IMR-90 (cell line): Measurements from ENCODE around the gene PSORS1C2. TPM values are rescaled to one million over a fixed set of nuclear protein-coding genes. Genes with fewer than 3 reads are reported as not detected.

Experiments
- ATAC-seq: fragments of 200-7000 bp; cut with Tn5 transposase; 2 replicates; pipeline ENCODE4 v1.9.1; 2020; ENCODE audit warnings: low read depth, mild to moderate bottlenecking, moderate library complexity
- BruUV-seq: library from RNA; stranded (reverse); fragments of 400-500 nt; replicated peaks from 2 replicates; lab custom pipeline; 2021; lab: Mats Ljungman, UMichigan
- CTCF ChIA-PET: fragments of 300-600 bp; formaldehyde crosslinking; extraction: SDS; loops from one replicate; lab custom pipeline; 2021; ENCODE audit warnings: antibody characterized with exemption; lab: Yijun Ruan, JAX
- POLR2A ChIA-PET: fragments of 300-600 bp; sonication (Branson Sonifier 250); formaldehyde crosslinking; loops from one replicate; lab custom pipeline; 2022; ENCODE audit warnings: antibody characterized with exemption; ENCODE audit not compliant: unreplicated experiment; lab: Charles Lee
- DNase-seq: peaks from one replicate; pipeline ENCODE4 v3.0.0; 2013
- H2AFZ ChIP-seq: replicated peaks from 2 replicates; pipeline ENCODE3; 2013; ENCODE audit warnings: low read length, mild to moderate bottlenecking; ENCODE audit not compliant: poor library complexity
- H2AK5ac ChIP-seq: 2 replicates; pipeline ENCODE4 v1.6.1; 2013; ENCODE audit warnings: low read depth, low read length, inconsistent platforms
- H2AK9ac ChIP-seq: replicated peaks from 2 replicates; pipeline ENCODE3; 2013; ENCODE audit warnings: mild to moderate bottlenecking, low read depth, low read length, moderate library complexity; ENCODE audit not compliant: poor library complexity
- H2BK120ac ChIP-seq: 2 replicates; pipeline ENCODE4 v1.6.1; 2013; ENCODE audit warnings: low read depth, low read length, inconsistent platforms
- H2BK15ac ChIP-seq: 3 replicates; pipeline ENCODE4 v1.6.1; 2013; ENCODE audit warnings: low read depth, low read length, inconsistent platforms
- H2BK20ac ChIP-seq: 2 replicates; pipeline ENCODE4 v1.6.1; 2013; ENCODE audit warnings: low read depth, mild to moderate bottlenecking, inconsistent platforms, low read length, moderate library complexity
- H2BK5ac ChIP-seq: 2 replicates; pipeline ENCODE4 v1.6.1; 2013; ENCODE audit warnings: mild to moderate bottlenecking, low read depth, low read length, inconsistent platforms; ENCODE audit not compliant: poor library complexity, severe bottlenecking
- H3K14ac ChIP-seq: replicated peaks from 2 replicates; pipeline ENCODE4 v1.6.1; 2013; ENCODE audit warnings: low read depth, low read length, inconsistent platforms
- H3K18ac ChIP-seq: 2 replicates; pipeline ENCODE4 v1.6.1; 2013; ENCODE audit warnings: low read depth, low read length, control low read depth
- H3K23ac ChIP-seq: 2 replicates; pipeline ENCODE4 v1.6.1; 2013; ENCODE audit warnings: low read depth, low read length, inconsistent platforms
- H3K27ac ChIP-seq: 2 replicates; pipeline ENCODE4 v1.5.1; 2013; ENCODE audit warnings: mild to moderate bottlenecking, control low read depth, low read length; ENCODE audit not compliant: insufficient read depth
- H3K27me3 ChIP-seq: 2 replicates; pipeline ENCODE4 v1.6.1; 2013; ENCODE audit warnings: low read length; ENCODE audit not compliant: control insufficient read depth, insufficient read depth
- H3K36me3 ChIP-seq: 2 replicates; pipeline ENCODE4 v1.6.1; 2013; ENCODE audit warnings: low read length, mixed read lengths; ENCODE audit not compliant: control insufficient read depth, insufficient read depth
- H3K4ac ChIP-seq: 2 replicates; pipeline ENCODE4 v1.6.1; 2013; ENCODE audit warnings: low read depth, low read length, inconsistent platforms
- H3K4me1 ChIP-seq: 2 replicates; pipeline ENCODE4 v1.6.1; 2013; ENCODE audit warnings: low read length, mixed read lengths; ENCODE audit not compliant: control insufficient read depth, insufficient read depth
- H3K4me2 ChIP-seq: 2 replicates; pipeline ENCODE4 v1.6.1; 2013; ENCODE audit warnings: low read depth, mild to moderate bottlenecking, control low read depth, low read length, moderate library complexity
- H3K4me3 ChIP-seq: 2 replicates; pipeline ENCODE4 v1.5.1; 2013; ENCODE audit warnings: low read depth, mild to moderate bottlenecking, control low read depth, low read length, moderate library complexity; ENCODE audit not compliant: insufficient read depth
- H3K56ac ChIP-seq: 2 replicates; pipeline ENCODE4 v1.6.1; 2013; ENCODE audit warnings: low read length, inconsistent platforms; ENCODE audit not compliant: insufficient read depth; ENCODE audit errors: extremely low read depth
- H3K79me1 ChIP-seq, 2 experiments: 2 replicates each; pipeline ENCODE4 v1.6.1; 2013; ENCODE audit warnings: low read length in 2 of 2, inconsistent platforms in 1 of 2, low read depth in 1 of 2
- H3K9ac ChIP-seq: 2 replicates; pipeline ENCODE4 v1.6.1; 2013; ENCODE audit warnings: low read depth, low read length, control low read depth
- H3K9me1 ChIP-seq: 2 replicates; pipeline ENCODE4 v1.6.1; 2013; ENCODE audit warnings: low read length, inconsistent platforms; ENCODE audit not compliant: insufficient read depth
- H3K9me3 ChIP-seq: 2 replicates; pipeline ENCODE4 v1.6.1; 2013; ENCODE audit warnings: low read length; ENCODE audit not compliant: control insufficient read depth, insufficient read depth
- H4K20me1 ChIP-seq: 2 replicates; pipeline ENCODE4 v1.6.1; 2013; ENCODE audit warnings: low read length, inconsistent platforms; ENCODE audit not compliant: insufficient read depth
- H4K5ac ChIP-seq: 2 replicates; pipeline ENCODE4 v1.6.1; 2013; ENCODE audit warnings: mild to moderate bottlenecking, low read depth, low read length, control low read depth
- H4K8ac ChIP-seq, 2 experiments: 2 replicates each; pipeline ENCODE4 v1.6.1; 2013; ENCODE audit warnings: low read depth in 2 of 2, low read length in 2 of 2, control low read depth in 1 of 2, inconsistent platforms in 1 of 2
- H4K91ac ChIP-seq: 2 replicates; pipeline ENCODE4 v1.6.1; 2013; ENCODE audit warnings: low read depth, low read length, inconsistent platforms; ENCODE audit not compliant: insufficient read depth
- BHLHE40 ChIP-seq: fragments of 150-350 bp; IDR thresholded peaks from 2 replicates; pipeline ENCODE4 v1.6.1; 2016; ENCODE audit warnings: mild to moderate bottlenecking, low read depth, low read length
- CEBPB ChIP-seq: IDR thresholded peaks from 2 replicates; pipeline ENCODE4 v1.6.1; 2012; ENCODE audit warnings: low read depth, low read length, improper control_type of control experiment
- CHD1 ChIP-seq: IDR thresholded peaks from 2 replicates; pipeline ENCODE4 v1.6.1; 2012; ENCODE audit warnings: low read depth, low read length, improper control_type of control experiment
- FOS ChIP-seq: fragments of 150-350 bp; IDR thresholded peaks from 2 replicates; pipeline ENCODE4 v1.6.1; 2016; ENCODE audit warnings: low read depth, low read length
- MAFK ChIP-seq: IDR thresholded peaks from 2 replicates; pipeline ENCODE4 v1.6.1; 2012; ENCODE audit warnings: low read depth, low read length, improper control_type of control experiment
- MAZ ChIP-seq: IDR thresholded peaks from 2 replicates; pipeline ENCODE4 v1.6.1; 2012; ENCODE audit warnings: low read depth, mild to moderate bottlenecking, low read length, improper control_type of control experiment, moderate library complexity, borderline replicate concordance
- MXI1 ChIP-seq: IDR thresholded peaks from 2 replicates; pipeline ENCODE4 v1.6.1; 2012; ENCODE audit warnings: low read depth, mild to moderate bottlenecking, low read length, moderate library complexity, borderline replicate concordance
- POLR2A ChIP-seq: IDR thresholded peaks from 2 replicates; pipeline ENCODE4 v1.6.1; 2012; ENCODE audit warnings: mild to moderate bottlenecking, low read depth, low read length
- RAD21 ChIP-seq: IDR thresholded peaks from 2 replicates; pipeline ENCODE4 v1.6.1; 2012; ENCODE audit warnings: low read length, improper control_type of control experiment
- RCOR1 ChIP-seq: IDR thresholded peaks from 2 replicates; pipeline ENCODE4 v1.6.1; 2012; ENCODE audit warnings: mild to moderate bottlenecking, low read length, improper control_type of control experiment; ENCODE audit not compliant: insufficient replicate concordance
- RFX5 ChIP-seq: IDR thresholded peaks from 2 replicates; pipeline ENCODE4 v1.8.0; 2012; ENCODE audit warnings: low read depth, mild to moderate bottlenecking, low read length, moderate library complexity
- SMC3 ChIP-seq: fragments of 150-350 bp; IDR thresholded peaks from 2 replicates; pipeline ENCODE4 v1.6.1; 2016; ENCODE audit warnings: low read depth, mild to moderate bottlenecking, antibody characterized with exemption, low read length, moderate library complexity
- USF2 ChIP-seq: fragments of 150-350 bp; IDR thresholded peaks from 2 replicates; pipeline ENCODE4 v1.6.1; 2017; ENCODE audit warnings: mild to moderate bottlenecking, antibody characterized with exemption, low read length, low read depth
- WGBS, 2 experiments: methylation state at CpG; one replicate each; pipeline versions ENCODE4 v1.1.5 to v1.1.7; 2013; ENCODE audit warnings: missing lambda C conversion rate in 2 of 2; ENCODE audit not compliant: insufficient read length in 1 of 2; ENCODE audit errors: extremely low coverage in 2 of 2; 5-methylcytosine and 5-hydroxymethylcytosine counted together
- dilution Hi-C: fragments of 300-500 bp; cut with HindIII; formaldehyde crosslinking; loops from one replicate; pipeline ENCODE4 v1.14.3; 2018; ENCODE audit warnings: low sequenced_read_pairs; ENCODE audit not compliant: unreplicated experiment
- in situ Hi-C: fragments of 300-500 bp; cut with MboI; formaldehyde crosslinking; loops from 3 replicates; pipeline ENCODE4 v1.14.3; 2019; ENCODE audit warnings: low sequenced_read_pairs, inconsistent platforms, mixed read lengths
- intact Hi-C: fragments of 100-400 bp; cut with micrococcal nuclease; formaldehyde crosslinking; loops from 2 replicates; pipeline ENCODE4 v1.10.0; 2022
- polyA plus RNA-seq, 3 experiments: library from polyadenylated mRNA; depleted of rRNA; stranded (reverse); fragments of >200 nt; gene quantifications; 2 replicates each; pipeline ENCODE4 v1.2.3, GENCODE V29; 2012; ENCODE audit warnings: low replicate concordance in 1 of 3
- total RNA-seq: library from RNA; depleted of rRNA; stranded (reverse); fragments of >200 nt; gene quantifications from 2 replicates; pipeline ENCODE4 v1.2.3, GENCODE V29; 2012
- TF ChIP-seq, protein P1 (sequence below): conservative IDR thresholded peaks from 2 replicates; pipeline ENCODE4 v1.5.1; 2012; ENCODE audit warnings: mild to moderate bottlenecking, low read depth, low read length, improper control_type of control experiment
- TF ChIP-seq, protein P2 (sequence below): fragments of 150-350 bp; IDR thresholded peaks from 2 replicates; pipeline ENCODE4 v1.6.1; 2016; ENCODE audit warnings: low read depth, mild to moderate bottlenecking, low read length, moderate library complexity, borderline replicate concordance

The PSORS1C2 gene
- total and polyA plus RNA-seq, 2 of the 4 experiments (the other 2 are of a cell fraction) = not detected

DNA sequence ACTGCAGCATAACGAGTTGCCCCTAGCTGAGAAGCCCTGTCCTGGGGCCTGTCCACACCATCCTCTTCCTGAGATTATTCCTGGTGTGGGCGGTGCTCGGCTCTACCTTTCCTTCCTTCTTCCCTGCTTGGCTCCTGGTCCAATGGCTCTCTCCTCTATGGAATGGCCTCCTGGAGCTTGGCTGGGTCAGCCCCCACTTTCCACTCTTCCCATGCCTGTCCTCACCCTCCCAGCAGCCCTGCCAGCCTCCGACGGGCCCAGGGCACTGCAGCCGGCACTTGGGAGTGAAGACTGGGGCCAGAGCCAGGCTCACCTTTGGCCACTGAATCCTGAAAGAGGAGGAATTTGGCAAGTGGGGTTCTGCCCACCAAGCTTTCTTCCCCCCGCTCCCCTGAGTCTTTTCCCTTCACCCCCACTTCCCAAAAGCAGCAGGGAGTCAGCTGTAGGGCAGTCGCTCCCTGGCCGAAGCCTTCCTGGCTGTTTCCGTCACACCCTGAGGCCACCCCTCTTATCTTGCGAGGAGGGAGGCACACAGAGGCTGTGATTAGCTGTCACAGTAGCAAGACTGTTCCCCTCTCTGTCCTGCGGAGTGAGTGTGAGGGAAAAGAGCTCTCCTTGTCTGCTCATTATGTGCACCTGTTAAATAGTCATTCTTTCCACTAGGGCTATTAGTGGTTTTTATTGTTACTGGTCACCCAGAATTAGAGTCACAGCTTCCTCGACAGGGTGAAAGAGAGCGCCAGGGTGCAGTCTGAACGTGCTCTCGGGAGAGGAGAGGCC lies 12.3 kb downstream of the PSORS1C2 start:
- no peak overlapping the region for H4K8ac ChIP-seq
- H2BK5ac ChIP-seq = no peak overlapping the region
- no peaks in the 10 kb centered on the region for H3K9me3 ChIP-seq
- H3K4me2 ChIP-seq = no peak overlapping the region
- no peak overlapping the region for H3K27ac ChIP-seq
- no peak overlapping the region for H2AK5ac ChIP-seq
- no peak overlapping the region for H2BK20ac ChIP-seq
- DNase-seq (no peak), ATAC-seq (no peak)
- POLR2A ChIA-PET = no interaction called here
- peaks cover 2% of the 10 kb centered on the region; the same call in 1 of the 2 replicates for H3K4me1 ChIP-seq
- no peak overlapping the region for H3K4me3 ChIP-seq
- intact Hi-C loops = no loop called here
- no peaks in the 10 kb centered on the region for H3K79me1 ChIP-seq
- no TSS peak for BruUV-seq
- H4K5ac ChIP-seq = no peak overlapping the region
- in situ Hi-C loops = no loop called here
- no peak overlapping the region for H4K91ac ChIP-seq
- H3K36me3 ChIP-seq = no peaks in the 10 kb centered on the region
- no peaks in the 10 kb centered on the region; the same call in 1 of the 2 replicates for H4K20me1 ChIP-seq
- H3K14ac ChIP-seq = no peak overlapping the region
- dilution Hi-C loops = no loop called here
- no peak overlapping the region for H3K4ac ChIP-seq
- H3K27me3 ChIP-seq = peaks cover 11% of the 10 kb centered on the region
- H2AK9ac ChIP-seq = no peak overlapping the region
- 63% methylated on average over 6 of the region's 16 CpGs; no CpG with 5 or more reads in 1 of the 2 experiments for WGBS, 2 experiments
- H2BK120ac ChIP-seq = no peak overlapping the region
- H3K18ac ChIP-seq = no peak overlapping the region
- no peak overlapping the region for H3K23ac ChIP-seq
- H3K9me1 ChIP-seq = no peaks in the 10 kb centered on the region
- no peak overlapping the region for H3K9ac ChIP-seq
- CTCF ChIA-PET = interaction anchor here (0.8 kb wide), 1 partner anchor 11 kb away, joined by 3 read pairs; no protein-coding TSS in a partner anchor
- H3K56ac ChIP-seq = no peak overlapping the region
- H2BK15ac ChIP-seq = no peak overlapping the region
- H2AFZ ChIP-seq = no peak overlapping the region
- no peak for TF ChIP-seq BHLHE40
- TF ChIP-seq CEBPB = no peak
- TF ChIP-seq, protein P1, sequence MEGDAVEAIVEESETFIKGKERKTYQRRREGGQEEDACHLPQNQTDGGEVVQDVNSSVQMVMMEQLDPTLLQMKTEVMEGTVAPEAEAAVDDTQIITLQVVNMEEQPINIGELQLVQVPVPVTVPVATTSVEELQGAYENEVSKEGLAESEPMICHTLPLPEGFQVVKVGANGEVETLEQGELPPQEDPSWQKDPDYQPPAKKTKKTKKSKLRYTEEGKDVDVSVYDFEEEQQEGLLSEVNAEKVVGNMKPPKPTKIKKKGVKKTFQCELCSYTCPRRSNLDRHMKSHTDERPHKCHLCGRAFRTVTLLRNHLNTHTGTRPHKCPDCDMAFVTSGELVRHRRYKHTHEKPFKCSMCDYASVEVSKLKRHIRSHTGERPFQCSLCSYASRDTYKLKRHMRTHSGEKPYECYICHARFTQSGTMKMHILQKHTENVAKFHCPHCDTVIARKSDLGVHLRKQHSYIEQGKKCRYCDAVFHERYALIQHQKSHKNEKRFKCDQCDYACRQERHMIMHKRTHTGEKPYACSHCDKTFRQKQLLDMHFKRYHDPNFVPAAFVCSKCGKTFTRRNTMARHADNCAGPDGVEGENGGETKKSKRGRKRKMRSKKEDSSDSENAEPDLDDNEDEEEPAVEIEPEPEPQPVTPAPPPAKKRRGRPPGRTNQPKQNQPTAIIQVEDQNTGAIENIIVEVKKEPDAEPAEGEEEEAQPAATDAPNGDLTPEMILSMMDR = no peak
- no peak for TF ChIP-seq CHD1
- no peak for TF ChIP-seq MXI1
- TF ChIP-seq SMC3 = no peak
- TF ChIP-seq RCOR1 = no peak
- no peak for TF ChIP-seq POLR2A
- no peak for TF ChIP-seq FOS
- TF ChIP-seq MAFK = no peak
- TF ChIP-seq MAZ = no peak
- TF ChIP-seq RFX5 = no peak
- TF ChIP-seq, protein P2, sequence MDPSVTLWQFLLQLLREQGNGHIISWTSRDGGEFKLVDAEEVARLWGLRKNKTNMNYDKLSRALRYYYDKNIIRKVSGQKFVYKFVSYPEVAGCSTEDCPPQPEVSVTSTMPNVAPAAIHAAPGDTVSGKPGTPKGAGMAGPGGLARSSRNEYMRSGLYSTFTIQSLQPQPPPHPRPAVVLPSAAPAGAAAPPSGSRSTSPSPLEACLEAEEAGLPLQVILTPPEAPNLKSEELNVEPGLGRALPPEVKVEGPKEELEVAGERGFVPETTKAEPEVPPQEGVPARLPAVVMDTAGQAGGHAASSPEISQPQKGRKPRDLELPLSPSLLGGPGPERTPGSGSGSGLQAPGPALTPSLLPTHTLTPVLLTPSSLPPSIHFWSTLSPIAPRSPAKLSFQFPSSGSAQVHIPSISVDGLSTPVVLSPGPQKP = no peak
- no peak for TF ChIP-seq RAD21
- TF ChIP-seq USF2 = no peak
